Urinary bladder (tissue), 4 donors: ENCODE measurements around the gene R3HCC1L. TPM values are rescaled to one million over a fixed set of nuclear protein-coding genes. Genes with fewer than 3 reads are reported as not detected.

Experiments used
- DNase-seq: peaks from one replicate; pipeline ENCODE4 v3.0.0-alpha.2; 2015; ENCODE audit errors: extremely low spot score
- H3K27ac ChIP-seq: one replicate; pipeline ENCODE4 v1.5.1; 2013; ENCODE audit warnings: low read depth, mild to moderate bottlenecking, moderate library complexity
- H3K36me3 ChIP-seq: one replicate; pipeline ENCODE4 v1.6.1; 2013; ENCODE audit warnings: mild to moderate bottlenecking, moderate library complexity; ENCODE audit not compliant: insufficient read depth
- H3K4me1 ChIP-seq: one replicate; pipeline ENCODE4 v1.6.1; 2013; ENCODE audit warnings: mild to moderate bottlenecking, moderate library complexity; ENCODE audit not compliant: insufficient read depth
- H3K4me3 ChIP-seq: one replicate; pipeline ENCODE4 v1.5.1; 2013; ENCODE audit warnings: low read depth, low read length
- WGBS: extraction: QIAGEN DNeasy Blood & Tissue Kit; methylation state at CpG from one replicate; pipeline ENCODE4 v1.1.7; 2013; 5-methylcytosine and 5-hydroxymethylcytosine counted together
- polyA plus RNA-seq: library from polyadenylated mRNA; stranded (reverse); fragments of 200-250 nt; gene quantifications from one replicate; pipeline ENCODE4 v1.2.3, GENCODE V29; 2013
- total RNA-seq: library from RNA; depleted of rRNA; stranded (reverse); fragments of >200 nt; gene quantifications from one replicate; pipeline ENCODE4 v1.2.3, GENCODE V29; 2014
- donor health status: healthy with polysubstance abuse.
- donor health status: healthy.

R3HCC1L gene
- 24.0 TPM for total RNA-seq
- polyA plus RNA-seq, result 9.5 TPM

- peak within 1 kb of the TSS; percentile 76 for H3K27ac ChIP-seq
- under 1% methylated on average over 64 of the region's 64 CpGs for WGBS
- no peaks in the 10 kb centered on the region for H3K4me1 ChIP-seq
- H3K36me3 ChIP-seq, result no peaks in the 10 kb centered on the region
- peak within 1 kb of the TSS; percentile 89 for H3K4me3 ChIP-seq
- DNase-seq, result peak; percentile 64
Observed at GRCh38 chr10:98134431-98135221, at the start of gene R3HCC1L. Gene R3HCC1L, plus strand, starts transcription at chr10:98134657. Its CDS starts 73,458 bp downstream, at chr10:98208115.

- no peak overlapping the region for H3K4me3 ChIP-seq
- WGBS, result 87% methylated on average over 4 of the region's 4 CpGs
- H3K27ac ChIP-seq, result no peak overlapping the region
- no peak for DNase-seq
- no peaks in the 10 kb centered on the region for H3K36me3 ChIP-seq
- H3K4me1 ChIP-seq, result no peaks in the 10 kb centered on the region
Observed at GRCh38 chr10:98085238-98085637, 49.2 kb upstream of the R3HCC1L start.

DNA sequence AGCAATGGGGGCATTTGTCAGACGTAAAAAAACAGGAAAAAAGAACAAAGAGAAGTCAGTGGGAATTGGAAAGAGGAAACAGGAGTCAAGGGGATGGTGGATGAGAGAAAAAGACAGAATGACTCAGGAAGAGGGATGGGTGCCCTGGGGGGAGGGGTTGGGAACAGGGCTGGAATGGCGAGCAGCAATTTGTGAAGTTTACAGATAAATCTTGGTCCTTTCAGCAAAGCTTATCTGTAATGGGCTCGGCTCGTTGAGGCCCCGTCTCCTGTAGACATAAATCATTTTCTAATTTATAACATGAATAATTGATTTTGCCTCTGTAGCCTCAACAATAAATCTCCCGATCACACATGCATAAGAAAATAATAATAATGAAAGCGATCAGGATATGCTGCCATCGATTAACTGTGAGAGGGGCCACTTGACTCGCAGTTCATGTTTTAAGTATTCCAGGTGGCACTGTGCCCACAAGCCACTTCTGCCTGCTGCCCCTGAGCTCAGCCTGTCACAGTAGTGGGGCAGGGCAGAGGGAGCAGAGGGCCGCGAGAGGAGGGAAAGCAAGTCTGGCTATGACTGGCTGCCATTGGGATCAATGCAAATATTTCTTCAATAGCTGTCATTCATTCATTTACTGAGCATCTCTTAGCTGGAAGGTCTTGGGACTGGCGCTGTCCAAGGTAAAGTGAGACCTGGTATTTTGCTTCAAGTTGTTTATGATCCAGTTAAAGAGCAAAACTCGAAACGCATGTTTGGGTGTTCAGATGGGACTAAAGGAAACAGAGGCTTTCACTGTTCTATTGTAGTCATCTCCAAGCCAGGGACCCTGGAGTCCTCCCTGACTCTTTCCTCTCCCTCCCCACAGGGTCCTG, 47.4 kb upstream of the R3HCC1L start:
- Histone ChIP-seq H3K4me3 (no peak overlapping the region), H3K27ac (no peak overlapping the region), H3K4me1 (no peaks in the 10 kb centered on the region), H3K36me3 (no peaks in the 10 kb centered on the region)
- 52% methylated on average over 14 of the region's 14 CpGs for WGBS
- no peak for DNase-seq

DNA sequence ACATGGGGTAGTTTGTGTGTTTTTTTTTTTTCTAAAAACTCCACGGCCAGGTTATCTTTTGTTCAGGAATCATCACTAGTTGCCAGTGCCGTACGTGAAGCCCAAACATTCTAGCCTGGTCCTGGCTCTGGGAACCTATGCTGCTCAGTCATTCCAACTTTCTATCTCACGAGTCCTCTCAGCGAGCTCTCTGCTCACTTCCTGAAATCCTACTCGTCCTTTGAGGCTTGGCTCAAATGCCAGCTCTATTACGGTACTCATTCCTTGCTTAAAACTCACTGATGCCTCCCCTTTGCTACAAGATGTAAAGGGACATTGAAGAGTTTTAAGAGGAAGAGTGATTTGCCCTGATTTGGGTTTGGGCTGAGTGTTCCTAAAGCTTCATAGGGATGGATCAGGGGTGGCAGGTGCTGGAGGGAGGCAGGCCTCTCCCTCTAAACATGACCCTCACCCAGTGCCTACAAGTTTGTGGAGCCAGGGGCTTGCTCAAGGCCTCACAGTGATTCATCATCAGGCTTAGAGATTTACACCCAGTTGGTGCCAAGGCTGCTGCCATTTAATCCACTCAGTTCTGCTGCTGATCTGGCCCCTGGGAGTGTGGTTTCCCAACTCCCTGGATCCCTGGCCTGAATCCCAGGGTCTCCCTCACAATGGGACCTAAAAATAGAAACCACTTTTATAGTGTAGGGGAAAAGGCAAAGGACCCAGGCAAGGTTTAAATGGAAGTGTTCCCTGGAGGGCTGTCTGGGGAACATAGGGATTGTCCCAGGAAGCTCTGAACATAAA, 46.1 kb upstream of the R3HCC1L start:
- Histone ChIP-seq H3K4me3 (no peak overlapping the region), H3K36me3 (no peaks in the 10 kb centered on the region), H3K27ac (no peak overlapping the region), H3K4me1 (no peaks in the 10 kb centered on the region)
- 57% methylated on average over 7 of the region's 7 CpGs for WGBS
- DNase-seq, result no peak

DNA sequence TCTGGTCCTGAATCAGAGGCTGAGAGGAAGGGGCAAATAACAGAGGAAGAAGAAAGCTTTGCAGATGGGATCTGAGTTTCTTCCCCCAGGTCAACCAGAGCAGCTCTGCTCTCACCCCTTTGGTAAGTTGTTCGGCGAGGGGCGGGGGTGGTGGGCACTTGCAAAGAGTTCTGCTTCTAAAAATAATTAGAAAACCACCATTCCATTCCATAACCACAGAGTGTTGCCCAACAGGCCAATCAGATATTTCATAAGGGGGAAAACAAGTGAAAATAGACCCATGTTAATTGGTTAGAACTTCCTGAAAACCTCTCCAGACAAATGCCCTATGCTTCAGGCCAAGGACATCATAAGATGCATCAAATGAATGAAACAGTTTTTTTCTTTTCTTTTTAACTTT, 43.6 kb upstream of the R3HCC1L start:
- Histone ChIP-seq H3K27ac (no peak overlapping the region), H3K4me1 (no peaks in the 10 kb centered on the region), H3K36me3 (no peaks in the 10 kb centered on the region), H3K4me3 (no peak overlapping the region)
- 88% methylated on average over 3 of the region's 3 CpGs for WGBS
- no peak for DNase-seq

DNA sequence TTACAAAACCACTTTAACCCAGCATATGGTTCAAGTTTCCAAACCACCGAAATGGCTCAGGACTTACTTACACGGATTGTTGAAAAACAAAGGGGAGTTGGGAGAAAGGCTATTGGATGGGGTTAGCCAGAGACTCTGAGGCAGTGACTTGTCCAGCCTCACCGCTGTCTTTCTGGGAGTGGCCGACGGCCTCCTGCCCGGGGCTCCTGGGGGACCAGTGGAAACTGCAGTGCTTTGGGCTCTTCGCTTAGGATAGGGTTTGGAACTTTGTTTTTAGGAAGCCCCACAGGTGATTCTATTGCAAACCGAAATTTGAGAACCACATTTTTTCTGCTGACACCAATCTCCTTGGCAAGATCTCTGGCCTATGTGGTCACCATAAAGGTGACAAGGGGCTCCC, 38.1 kb upstream of the R3HCC1L start:
- Histone ChIP-seq H3K27ac (no peak overlapping the region), H3K4me1 (no peaks in the 10 kb centered on the region), H3K36me3 (no peaks in the 10 kb centered on the region), H3K4me3 (no peak overlapping the region)
- DNase-seq, result no peak
- 69% methylated on average over 8 of the region's 8 CpGs for WGBS

- DNase-seq, result no peak
- H3K36me3 ChIP-seq, result no peaks in the 10 kb centered on the region
- H3K4me1 ChIP-seq, result no peaks in the 10 kb centered on the region
- no peak overlapping the region for H3K4me3 ChIP-seq
- no peak overlapping the region for H3K27ac ChIP-seq
- 70% methylated on average over 10 of the region's 10 CpGs for WGBS
Observed at GRCh38 chr10:98096731-98097130, 37.7 kb upstream of the R3HCC1L start.

DNA sequence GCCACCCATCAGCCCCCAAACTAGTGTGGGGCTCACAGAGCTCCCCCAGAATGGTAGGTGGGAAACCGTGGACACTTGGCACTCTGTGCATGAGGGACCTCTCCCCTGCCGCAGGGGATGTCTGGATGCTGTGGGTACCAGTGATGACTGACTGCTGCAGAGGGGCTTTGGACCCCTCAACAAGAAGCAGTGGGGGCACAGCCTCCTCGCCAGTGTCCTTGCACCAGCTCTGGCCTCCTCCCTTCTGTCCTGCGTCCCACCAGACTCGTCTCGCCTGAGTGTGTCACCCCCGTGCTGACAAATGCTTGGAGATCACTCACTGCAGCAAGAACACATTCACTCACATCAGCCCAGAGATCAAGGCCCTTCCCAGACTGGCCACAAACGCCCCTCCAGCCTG, 37.3 kb upstream of the R3HCC1L start:
- 62% methylated on average over 8 of the region's 8 CpGs for WGBS
- Histone ChIP-seq H3K4me3 (no peak overlapping the region), H3K4me1 (no peaks in the 10 kb centered on the region), H3K27ac (no peak overlapping the region), H3K36me3 (no peaks in the 10 kb centered on the region)
- DNase-seq, result no peak

GRCh38 chr10:98097616-98098015, 36.8 kb upstream of the R3HCC1L start:
- H3K4me1 ChIP-seq, result no peaks in the 10 kb centered on the region
- H3K36me3 ChIP-seq, result no peaks in the 10 kb centered on the region
- no peak for DNase-seq
- H3K4me3 ChIP-seq, result no peak overlapping the region
- 26% methylated on average over 6 of the region's 6 CpGs for WGBS
- no peak overlapping the region for H3K27ac ChIP-seq

DNA sequence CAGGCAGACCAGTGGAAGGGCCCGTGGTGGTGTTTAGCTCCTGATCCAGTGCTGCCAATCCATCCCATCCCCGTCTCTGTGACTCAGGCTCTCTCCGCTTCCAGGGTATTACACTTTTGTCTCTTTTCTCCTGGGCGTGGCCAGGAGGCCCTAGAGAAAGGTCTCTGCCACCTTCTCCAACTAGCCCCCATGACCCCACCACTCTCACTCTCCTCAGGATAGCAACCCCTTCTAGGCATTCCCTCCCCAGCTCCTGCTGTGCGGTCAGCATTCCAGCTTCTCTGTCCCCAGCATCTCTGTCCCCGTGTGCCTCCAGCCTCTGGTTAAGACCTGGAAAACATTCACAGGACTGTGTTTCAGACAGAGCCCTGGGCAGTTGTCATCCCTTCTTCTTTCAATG, 36.2 kb upstream of the R3HCC1L start:
- DNase-seq, result no peak
- H3K27ac ChIP-seq, result no peak overlapping the region
- H3K4me1 ChIP-seq, result no peaks in the 10 kb centered on the region
- H3K36me3 ChIP-seq, result no peaks in the 10 kb centered on the region
- no peak overlapping the region for H3K4me3 ChIP-seq
- 59% methylated on average over 6 of the region's 6 CpGs for WGBS

- H3K36me3 ChIP-seq, result no peaks in the 10 kb centered on the region
- H3K4me3 ChIP-seq, result no peak overlapping the region
- H3K4me1 ChIP-seq, result no peaks in the 10 kb centered on the region
- H3K27ac ChIP-seq, result no peak overlapping the region
- no peak for DNase-seq
- WGBS, result 31% methylated on average over 3 of the region's 3 CpGs
Observed at GRCh38 chr10:98100476-98100875, 34.0 kb upstream of the R3HCC1L start.

DNA sequence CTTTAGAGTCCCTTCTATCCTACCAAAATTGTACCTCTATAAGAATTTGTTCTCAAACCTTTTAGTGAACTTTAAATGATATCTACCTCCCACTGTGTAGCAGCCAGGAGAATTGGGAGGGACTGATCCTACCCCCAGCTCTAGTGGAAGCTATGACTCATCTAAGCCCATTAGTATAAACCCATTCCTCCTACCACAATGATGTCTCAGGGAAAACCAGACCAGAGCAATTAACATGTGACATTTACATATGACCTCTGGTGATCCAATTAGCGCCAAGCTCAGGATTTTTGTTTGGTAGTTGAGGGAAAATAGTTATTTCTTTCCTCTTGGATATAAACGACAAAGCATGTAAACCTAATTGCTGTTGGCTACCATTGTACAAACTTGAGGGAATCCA, 33.1 kb upstream of the R3HCC1L start:
- H3K36me3 ChIP-seq, result no peaks in the 10 kb centered on the region
- H3K4me1 ChIP-seq, result no peaks in the 10 kb centered on the region
- H3K27ac ChIP-seq, result no peak overlapping the region
- no peak overlapping the region for H3K4me3 ChIP-seq
- WGBS, result 84% methylated on average over 2 of the region's 2 CpGs
- no peak for DNase-seq

GRCh38 chr10:98104125-98104524, 30.3 kb upstream of the R3HCC1L start:
- Histone ChIP-seq H3K4me3 (no peak overlapping the region), H3K27ac (no peak overlapping the region), H3K4me1 (no peaks in the 10 kb centered on the region), H3K36me3 (no peaks in the 10 kb centered on the region)
- no peak for DNase-seq
- 76% methylated on average over 3 of the region's 3 CpGs for WGBS
